ENCODE measurements around the gene CDCP1.

- TF ChIP-seq CTCF (IDR thresholded peaks at IDR 0.05) (no peak), POLR2A (IDR thresholded peaks at IDR 0.05) (no peak)
These were observed 2.7 kb upstream of the CDCP1 start for GRCh38 chr3:45148921-45149320.

All from right lobe of liver (tissue), 4 donors.